Measurements from ENCODE around the gene AEBP1.
"Not testable (repeated sequence)": the region's sequence is repeated elsewhere in the genome, so short reads cannot be mapped to it uniquely, and the experiment has no call there.

The AEBP1 gene

GRCh38 chr7:44121761-44122420, 17.7 kb downstream of the AEBP1 start:
- DNase-seq = no peak

DNA sequence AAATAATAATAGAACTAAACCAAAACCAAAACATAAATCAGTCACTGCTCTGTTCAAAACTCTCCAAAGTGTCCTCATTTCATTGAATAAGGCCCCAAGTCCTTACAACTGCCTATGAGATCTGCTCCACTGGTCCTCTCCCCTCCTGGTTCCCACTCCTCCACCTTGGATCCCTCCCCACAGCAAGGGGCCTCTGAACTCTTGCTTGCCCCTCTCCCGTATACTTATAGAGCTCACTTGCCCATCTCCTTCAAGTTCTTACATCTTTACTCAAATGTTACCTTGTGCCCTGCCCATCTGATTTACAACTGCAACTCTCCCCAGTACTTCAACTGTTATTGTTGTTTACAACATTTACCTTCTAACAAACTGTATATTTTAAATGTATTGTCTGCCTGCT, 18.4 kb downstream of the AEBP1 start:
- DNase-seq = no peak

DNA sequence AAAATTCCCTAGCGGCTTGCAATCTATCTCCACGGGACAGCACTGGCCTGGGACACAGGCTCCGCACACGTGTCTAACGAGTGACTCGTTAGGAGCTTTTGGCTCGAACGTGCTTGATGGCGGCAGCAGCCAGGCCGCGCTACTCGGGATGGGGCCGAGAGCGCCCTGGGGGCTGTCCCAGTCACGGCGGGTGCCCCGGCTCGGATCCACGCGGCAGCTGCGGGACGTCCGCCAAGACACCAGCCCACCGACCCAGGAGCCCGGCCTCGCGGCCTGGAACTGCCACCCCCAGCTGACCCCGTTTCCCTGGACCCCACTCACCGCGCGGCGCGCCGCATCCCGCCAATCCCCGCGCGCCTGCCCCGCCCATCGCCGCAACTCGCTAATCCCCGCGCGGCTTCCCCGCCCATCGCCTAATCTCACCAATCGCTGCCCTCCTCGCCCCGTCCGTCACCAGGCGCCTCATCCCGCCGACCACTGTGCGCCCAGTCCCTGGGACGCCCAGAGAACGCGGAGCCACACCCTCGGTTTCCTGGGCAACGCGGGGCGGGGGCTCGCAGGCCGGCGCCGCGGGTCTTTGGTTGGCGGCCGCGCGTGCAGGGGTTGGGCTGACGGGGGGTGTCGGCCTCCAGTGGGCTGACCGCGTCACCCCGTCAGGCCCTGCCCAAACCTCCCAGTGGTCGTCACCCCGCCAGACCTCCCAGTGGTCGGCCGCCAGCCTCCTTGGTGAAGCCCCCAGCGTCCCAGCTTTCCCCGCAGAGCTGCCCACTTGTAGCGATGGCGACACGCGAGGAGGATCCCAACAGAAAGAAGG, 19.3 kb downstream of the AEBP1 start, which contains the start of gene POLD2:
Gene POLD2 (minus strand): TSS at position 359 of the 814 bp plus-strand sequence. CDS start 1,495 bp downstream, outside the sequence.
- peak; percentile 96 to 97 for DNase-seq

DNA sequence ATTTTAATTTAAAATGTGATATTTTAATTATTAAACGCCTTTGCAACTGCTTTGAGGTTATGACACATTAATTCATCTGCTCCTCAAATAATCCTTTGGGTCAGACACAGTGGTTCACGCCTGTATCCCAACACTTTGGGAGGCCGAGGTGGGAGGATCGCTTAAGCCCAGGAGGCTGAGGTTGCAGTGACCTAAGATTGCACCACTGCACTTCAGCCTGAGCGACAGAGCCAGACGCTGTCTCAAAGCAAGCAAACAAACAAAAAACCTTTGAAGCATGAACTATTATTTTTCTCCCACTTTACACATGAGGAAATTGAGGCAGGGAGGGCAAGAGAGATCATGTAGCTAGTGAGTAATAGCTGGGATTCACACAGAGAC, 20.7 kb downstream of the AEBP1 start:
- DNase-seq = no peak

GRCh38 chr7:44126574-44126973, 22.4 kb downstream of the AEBP1 start:
- DNase-seq = not testable (repeated sequence)

DNA sequence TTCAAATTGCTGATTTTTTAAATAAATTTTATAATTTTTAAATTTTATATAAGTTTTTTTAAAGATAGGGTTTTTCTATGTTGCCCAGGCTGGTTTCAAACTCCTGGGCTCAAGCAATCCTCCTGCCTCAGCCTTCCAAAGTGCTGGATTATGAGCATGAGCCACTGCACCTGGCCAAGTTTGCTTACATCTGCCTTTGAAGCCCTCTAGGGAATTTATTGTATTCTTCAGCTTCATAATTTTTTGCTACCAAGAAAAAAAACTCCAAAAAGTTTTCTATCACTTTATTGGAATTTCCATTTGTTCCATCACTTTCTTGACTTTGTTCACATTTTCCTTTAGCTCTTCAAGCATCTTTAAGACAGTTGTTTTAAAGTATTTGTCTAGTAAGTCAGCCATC, 23.0 kb downstream of the AEBP1 start:
- DNase-seq = no peak

DNA sequence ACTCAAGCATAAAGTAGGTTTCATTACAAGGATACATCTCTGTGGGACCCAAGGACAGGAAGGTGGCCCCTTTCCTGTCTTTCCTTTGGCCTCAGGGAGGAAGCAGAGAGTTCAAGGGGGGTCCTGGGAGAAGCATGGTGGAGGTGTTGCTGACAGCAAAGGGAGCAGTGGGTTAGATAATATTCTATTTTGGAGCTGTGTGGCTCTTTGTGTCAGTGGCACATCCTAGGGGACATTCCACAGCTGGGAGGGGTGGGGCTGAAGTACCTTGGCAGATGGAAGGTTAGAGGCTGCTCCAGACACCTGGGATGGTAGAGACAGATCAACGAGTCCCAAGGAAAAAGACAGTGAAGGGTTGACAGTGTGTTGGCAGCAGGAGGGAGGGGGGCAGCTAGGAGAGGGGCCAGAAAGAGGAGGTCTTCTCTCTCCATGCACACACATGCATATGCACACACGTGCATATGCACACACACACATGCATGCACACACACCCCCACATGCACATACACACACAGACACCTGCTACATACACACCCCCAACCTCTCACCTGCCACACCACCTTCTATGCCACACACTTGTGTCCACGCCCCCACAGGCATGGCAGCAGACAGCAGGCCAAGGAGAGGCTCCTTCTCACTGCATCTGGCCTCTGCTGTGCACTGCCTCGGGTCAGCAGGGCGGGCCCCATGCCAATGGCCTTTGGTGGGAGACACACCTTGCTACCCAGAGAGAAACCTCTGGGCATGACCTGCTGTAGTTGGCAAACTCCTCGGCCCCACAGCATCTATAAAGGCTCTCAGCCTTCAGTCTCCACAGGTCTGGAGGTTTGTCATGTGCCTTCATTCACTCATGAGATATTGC, 24.8 kb downstream of the AEBP1 start:
- no peak for DNase-seq

- DNase-seq = no peak
Observed at GRCh38 chr7:44131173-44132029, 27.3 kb downstream of the AEBP1 start.

DNA sequence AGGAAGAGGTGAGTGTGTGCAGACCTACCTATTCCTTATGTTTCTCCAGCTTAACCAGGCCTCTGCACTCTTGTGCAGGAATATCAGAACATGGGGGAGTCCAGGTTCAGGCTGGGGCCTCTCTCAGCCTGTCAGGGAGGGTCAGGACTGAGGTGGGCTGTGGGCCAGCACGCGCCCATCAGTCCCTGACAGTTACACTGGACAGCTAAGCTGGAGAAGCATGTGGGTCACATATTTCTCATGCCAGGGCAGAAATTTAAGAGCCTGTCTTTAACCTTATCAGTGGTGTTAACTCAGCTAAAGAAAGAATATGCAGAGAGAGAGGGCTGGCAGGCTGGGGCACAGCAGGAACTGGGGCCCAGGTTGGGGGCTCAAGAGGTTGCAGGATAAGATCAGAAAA, 27.9 kb downstream of the AEBP1 start:
- no peak for DNase-seq

DNA sequence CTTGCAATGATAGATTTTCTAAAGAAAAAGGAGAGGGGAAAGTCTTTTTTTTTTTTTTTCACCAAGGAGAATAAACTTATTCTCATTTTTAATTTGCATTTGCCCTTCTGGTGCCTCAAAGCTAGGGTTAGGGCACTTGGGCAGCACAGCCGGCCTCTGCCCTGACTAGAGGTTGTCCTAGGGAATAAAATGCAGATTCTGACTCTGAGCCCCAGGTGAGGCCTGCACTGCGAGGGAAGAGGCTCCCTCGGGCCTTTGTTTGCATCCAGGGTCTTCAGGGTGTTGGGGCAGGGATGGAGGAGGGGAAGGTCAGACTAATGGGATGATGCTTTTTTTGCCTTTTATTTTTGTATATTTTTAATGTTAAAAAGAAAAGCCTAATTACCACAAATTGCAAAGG, 29.1 kb downstream of the AEBP1 start:
- DNase-seq = no peak

DNA sequence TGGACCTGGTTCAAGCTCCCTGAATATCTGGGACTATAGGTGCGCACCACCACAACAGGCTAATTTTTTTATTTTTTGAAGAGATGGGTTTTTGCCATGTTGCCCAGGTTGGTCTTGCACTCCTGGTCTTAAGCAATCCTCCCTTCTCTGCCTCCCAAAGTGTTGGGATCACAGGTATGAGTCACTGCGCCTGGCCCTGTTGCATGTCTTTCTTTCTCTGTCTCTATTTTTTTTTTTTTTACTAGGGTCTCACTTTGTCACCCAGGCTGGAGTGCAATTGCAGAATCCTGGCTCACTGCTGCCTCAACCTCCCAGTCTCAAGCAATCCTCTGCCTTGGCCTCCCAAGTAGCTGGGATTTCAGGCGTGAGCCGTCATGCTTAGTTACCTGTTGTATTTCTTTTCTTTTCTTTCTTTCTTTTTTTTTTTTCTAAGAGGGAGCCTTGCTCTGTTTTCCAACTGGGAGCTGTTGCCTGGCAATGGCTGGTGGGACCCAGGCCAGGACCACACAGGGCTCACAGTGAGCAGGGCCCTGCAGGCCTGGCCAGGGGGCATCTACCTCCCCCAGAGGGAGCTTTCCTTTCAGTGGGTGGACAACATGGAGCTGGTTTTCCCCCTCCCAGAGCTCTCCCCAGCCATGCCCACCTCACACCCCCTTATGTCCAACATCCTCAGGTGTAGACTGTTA, 30.9 kb downstream of the AEBP1 start:
- DNase-seq = no peak

- DNase-seq = no peak
Observed at GRCh38 chr7:44136731-44137130, 32.6 kb downstream of the AEBP1 start.

GRCh38 chr7:44138698-44139097, 34.6 kb downstream of the AEBP1 start:
- DNase-seq = no peak

DNA sequence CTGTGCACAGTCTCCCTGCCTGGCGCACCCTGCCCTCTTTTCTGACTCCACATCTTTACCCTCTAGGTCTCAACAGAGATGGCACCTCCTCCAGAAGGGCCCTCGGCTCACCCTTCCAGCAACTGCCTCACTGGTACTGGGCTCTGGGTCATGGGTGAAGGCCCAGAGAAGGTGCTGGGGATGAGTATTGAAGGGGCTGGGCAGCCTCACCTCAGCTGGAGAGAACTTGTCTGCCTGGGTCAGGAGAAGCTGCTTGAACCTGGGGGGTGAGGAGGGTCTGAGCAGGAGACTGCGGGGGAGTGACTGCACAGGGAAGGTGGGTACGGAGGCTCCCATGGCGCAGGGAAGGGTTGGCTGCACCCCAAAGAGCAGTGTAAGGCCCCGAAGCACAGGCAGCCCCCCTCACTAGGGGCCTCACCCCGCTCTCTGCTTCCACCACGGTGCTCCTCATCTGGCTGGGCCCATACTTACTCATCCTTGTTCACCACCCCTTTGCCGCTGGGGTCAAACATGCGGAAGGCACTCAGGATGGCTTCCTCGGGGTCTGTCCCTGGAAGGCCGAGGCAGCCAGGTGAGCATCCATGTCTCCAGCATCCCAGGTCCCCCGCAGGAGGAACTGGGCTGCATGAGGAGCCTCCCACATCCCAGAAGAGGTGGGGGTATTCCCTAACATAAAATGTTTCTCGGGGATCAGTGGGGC, 35.3 kb downstream of the AEBP1 start:
- no peak for DNase-seq

DNA sequence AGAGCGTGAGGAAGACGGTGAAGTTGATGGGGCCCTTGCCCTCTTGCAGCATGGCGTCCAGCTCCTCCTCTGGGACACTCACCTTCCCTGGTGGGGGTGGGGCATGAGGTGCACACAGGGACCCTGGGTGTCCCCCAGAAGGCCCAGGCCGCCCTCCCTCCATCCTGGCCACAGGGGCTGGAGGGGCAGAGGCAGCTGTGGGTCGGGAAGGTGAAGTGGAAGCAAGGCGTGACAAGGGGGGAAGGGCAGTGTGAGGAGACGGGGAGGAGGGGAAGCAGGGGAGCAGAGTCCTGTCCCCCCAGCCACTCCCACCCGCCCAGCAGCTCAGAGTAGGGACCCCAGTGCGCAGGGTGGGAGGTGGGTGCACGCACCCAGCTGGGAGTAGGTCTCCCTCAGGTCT, 36.2 kb downstream of the AEBP1 start:
- DNase-seq = no peak

DNA sequence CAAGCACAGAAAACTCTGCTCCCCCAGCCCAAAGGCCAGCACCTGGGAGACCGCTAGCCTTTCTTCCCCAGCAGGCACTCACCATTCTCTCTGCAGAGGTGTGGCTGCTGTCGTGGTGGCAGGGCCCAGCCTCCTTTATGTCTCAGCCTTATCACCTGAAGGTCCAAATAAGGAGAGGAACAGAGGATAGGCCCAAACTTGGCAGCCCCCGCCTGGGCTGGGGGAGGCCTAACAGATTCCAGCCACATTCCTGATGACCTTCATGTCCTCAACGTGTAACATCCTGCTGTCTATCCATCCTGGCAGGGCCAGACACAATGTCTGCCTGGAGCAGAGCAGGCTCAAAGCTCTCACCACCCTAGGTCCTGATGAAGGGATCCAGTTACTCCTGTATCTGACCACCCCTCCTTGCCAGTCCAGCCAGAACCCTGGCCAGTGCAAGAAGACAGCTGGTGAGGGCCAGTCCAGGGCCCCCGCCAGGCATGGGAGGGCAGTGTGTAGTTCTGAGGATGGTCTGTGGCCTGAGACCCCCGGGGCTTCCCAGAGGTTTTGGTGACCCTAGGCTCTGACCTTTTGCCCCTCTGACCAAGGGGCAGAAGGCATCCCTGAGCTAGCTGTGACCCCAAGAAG, 37.2 kb downstream of the AEBP1 start, which contains the start of gene MYL7:
Gene MYL7 (minus strand): TSS at position 112 of the 630 bp plus-strand sequence. CDS start 27 bp downstream, at position 85.
- no peak for DNase-seq

DNA sequence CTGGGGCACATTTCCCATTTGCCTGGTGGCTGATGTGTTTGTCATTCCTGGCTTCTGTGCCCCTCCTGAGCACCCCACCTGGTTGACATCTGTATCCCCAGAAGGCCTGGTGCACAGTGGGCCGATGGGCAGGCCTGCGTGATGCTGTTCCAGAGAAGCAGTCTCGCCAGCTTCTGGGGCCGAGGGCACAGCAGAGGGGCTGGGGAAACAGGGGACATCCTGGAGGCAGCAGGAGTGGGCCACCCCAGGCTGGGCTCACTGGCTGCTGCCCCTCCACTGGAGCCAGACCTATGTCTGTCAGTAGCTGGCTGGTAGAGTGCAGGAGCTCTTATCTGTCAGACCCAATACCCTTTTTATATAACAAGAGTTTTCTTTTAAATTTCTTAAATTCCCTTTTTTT, 37.9 kb downstream of the AEBP1 start:
- no peak for DNase-seq

DNA sequence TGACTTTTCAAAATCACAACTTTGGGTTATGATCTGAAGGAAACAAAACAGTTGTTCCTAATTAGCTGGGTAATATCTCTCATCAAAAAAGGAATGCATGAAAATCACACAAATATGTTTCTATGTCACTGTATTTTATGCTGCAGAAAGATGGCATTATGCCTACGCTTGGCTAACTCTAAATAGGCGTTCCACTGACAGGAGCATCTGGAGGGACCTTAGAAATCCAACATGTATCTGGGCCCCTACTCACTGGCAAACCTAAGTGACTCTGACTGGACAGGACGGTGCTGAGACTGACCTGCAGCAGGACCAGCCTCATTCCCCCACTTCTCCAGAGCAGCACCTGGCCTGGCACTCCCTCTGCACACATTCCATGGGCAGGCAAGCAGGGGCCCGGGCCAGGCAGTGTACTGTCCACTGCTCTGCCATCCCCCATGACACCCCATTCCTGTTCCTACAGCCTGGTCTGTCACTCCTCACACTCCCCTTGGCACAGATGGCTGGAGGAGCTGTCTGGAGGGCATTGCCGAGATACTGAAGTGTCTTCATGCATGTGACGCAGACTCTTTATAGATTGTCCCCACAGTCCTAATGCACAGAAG, 39.6 kb downstream of the AEBP1 start:
- DNase-seq = no peak

DNA sequence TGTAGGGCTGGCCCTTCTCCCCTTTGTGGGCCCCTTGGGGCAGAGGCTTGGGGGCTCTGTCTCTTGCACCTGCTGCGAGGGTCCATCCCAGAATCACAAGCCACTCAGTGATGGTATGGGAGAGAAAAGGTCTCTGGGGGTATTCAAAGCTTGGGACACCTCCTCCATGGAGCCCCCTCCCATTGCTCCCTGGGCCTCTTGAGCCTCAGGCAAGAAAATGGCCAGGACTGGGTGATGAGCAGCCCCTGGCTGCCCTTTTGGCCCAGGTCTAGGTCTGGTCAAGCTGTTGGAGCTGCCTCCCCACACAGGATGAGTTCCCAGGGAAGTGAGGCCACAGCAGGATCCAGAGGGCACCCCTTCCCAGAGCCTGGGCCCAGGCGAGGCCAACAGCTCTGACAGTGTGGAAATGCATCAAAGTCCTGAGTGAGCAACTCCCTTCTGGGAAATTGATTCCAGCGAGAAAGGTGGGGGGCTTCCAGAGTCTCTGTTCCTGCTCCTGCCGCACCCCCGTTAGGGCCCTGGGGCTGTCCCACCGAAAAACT, 40.4 kb downstream of the AEBP1 start:
- no peak for DNase-seq

GRCh38 chr7:44144968-44145478, 40.9 kb downstream of the AEBP1 start:
- no peak for DNase-seq

Data from CD4-positive, alpha-beta T cell treated with Interleukin-4 for 1 hour (primary cell).